Subcutaneous adipose tissue (tissue), 4 donors: Measurements from ENCODE around the gene FAM53B. TPM values are rescaled to one million over a fixed set of nuclear protein-coding genes. Genes with fewer than 3 reads are reported as not detected.

Experiments used
- total RNA-seq, 4 donors: library from RNA; depleted of rRNA; stranded (reverse); fragments of >200 nt; gene quantifications; one replicate each; pipeline ENCODE4 v1.1.0, GENCODE V29; 2016
- TF ChIP-seq, protein P1 (sequence below): fragments of 450-650 bp; IDR thresholded peaks from one replicate; pipeline ENCODE4 v1.5.1; 2016; ENCODE audit warnings: low read depth, mild to moderate bottlenecking, control low read depth, antibody characterized with exemption, moderate library complexity

The FAM53B gene
- total RNA-seq, 4 donors from 2014 or later, result 13.5 to 39.2 (median 29.5) TPM

DNA sequence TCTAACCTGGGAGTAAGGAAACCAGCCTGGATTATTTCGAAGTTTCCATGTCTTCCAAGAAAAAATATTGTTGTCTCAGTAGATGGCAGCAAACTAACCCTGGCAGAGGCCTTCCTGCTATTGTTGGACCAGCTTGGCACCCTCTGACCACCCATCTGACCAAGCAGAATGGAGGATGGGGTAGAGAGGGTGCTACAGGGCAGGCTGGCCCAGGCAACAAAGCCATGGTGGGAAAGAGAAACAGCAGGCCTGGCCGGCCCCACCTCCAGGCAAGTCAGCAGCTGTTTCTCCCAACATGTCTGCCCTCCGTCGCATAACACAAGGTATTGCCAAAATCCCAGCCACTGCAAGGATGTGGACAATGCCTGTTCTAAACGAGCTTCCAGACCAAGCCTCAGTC, 95.0 kb downstream of the FAM53B start:
- TF ChIP-seq, protein P1, sequence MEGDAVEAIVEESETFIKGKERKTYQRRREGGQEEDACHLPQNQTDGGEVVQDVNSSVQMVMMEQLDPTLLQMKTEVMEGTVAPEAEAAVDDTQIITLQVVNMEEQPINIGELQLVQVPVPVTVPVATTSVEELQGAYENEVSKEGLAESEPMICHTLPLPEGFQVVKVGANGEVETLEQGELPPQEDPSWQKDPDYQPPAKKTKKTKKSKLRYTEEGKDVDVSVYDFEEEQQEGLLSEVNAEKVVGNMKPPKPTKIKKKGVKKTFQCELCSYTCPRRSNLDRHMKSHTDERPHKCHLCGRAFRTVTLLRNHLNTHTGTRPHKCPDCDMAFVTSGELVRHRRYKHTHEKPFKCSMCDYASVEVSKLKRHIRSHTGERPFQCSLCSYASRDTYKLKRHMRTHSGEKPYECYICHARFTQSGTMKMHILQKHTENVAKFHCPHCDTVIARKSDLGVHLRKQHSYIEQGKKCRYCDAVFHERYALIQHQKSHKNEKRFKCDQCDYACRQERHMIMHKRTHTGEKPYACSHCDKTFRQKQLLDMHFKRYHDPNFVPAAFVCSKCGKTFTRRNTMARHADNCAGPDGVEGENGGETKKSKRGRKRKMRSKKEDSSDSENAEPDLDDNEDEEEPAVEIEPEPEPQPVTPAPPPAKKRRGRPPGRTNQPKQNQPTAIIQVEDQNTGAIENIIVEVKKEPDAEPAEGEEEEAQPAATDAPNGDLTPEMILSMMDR, result no peak

GRCh38 chr10:124648738-124649137, 95.4 kb downstream of the FAM53B start:
- TF ChIP-seq, protein P1, result no peak

DNA sequence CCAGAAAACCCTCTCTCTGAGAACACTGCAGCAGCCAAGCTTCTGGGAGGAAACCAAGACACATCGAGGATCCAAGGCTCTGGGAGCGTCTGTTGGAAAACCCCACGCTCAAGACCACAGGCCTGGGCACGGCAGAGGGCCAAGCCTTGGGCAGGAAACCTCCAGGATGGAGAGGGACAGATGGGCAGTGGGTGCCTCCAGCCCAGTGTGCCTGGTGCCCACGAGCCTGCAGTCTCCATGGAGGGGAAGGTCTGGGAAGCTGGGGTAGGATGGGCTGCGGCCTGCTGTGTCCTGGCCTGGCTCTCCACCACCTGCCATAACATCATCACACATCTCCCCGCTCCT, 96.1 kb downstream of the FAM53B start:
- TF ChIP-seq, protein P1, result no peak

DNA sequence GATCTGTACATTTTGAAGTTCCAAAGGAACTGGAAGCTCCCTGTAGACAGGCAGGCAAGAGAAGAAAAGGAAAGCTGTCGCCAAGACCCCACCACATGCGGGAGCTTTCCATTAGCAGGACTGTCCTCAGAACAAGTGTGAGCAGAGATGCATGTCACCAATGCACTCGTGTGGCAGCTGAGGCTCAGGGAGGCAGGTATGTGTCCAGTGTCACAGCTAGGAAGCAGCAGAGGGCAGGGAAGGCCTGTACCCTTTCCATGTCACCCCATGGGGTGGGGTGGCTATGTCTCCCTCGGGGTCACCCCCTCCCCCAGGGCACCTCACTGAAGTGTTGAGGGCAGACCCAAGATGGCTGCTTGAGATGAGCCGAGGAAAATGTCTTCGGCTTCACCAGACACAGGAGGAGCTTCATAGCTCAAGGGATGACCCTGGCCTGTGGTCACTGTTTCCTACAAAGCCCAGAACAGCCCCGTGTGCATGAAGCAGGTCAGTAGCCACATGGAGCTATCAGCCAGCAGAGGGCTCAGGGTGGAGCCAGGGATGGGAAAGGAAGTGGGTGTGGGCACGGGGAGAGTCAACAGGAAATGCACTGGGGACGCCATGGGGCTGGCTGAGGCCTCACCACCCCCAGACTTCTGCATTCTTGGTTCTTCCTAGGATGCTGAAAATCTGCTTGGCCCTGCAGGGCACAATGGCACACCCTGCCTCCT, 96.6 kb downstream of the FAM53B start:
- TF ChIP-seq, protein P1, result no peak

- TF ChIP-seq, protein P1, result no peak
Observed at GRCh38 chr10:124646483-124647352, 97.5 kb downstream of the FAM53B start.

GRCh38 chr10:124645467-124646095, 98.6 kb downstream of the FAM53B start:
- TF ChIP-seq, protein P1, result no peak
